HepG2 (cell line): ENCODE data around the gene STUB1. TPM values are rescaled to one million over a fixed set of nuclear protein-coding genes. Genes with fewer than 3 reads are reported as not detected.

Experiments used
- DNMT1 ChIP-seq: sonication (generic); formaldehyde crosslinking; IDR thresholded peaks from 2 replicates; pipeline ENCODE4 v1.5.1; 2020; ENCODE audit warnings: mild to moderate bottlenecking, missing genetic modification reagents
- HIVEP1 ChIP-seq: sonication (generic); formaldehyde crosslinking; IDR thresholded peaks from 2 replicates; pipeline ENCODE4 v1.4.0; 2020; ENCODE audit warnings: mild to moderate bottlenecking, missing genetic modification reagents
- HOXA9 ChIP-seq: sonication (generic); formaldehyde crosslinking; IDR thresholded peaks from 2 replicates; pipeline ENCODE4 v1.8.1; 2022; ENCODE audit warnings: missing genetic modification reagents, mild to moderate bottlenecking, moderate library complexity, borderline replicate concordance
- IRF9 ChIP-seq: sonication (generic); formaldehyde crosslinking; IDR thresholded peaks from 2 replicates; pipeline ENCODE4 v1.8.0; 2022; ENCODE audit warnings: missing genetic modification reagents, mild to moderate bottlenecking, borderline replicate concordance
- JARID2 ChIP-seq: sonication (generic); formaldehyde crosslinking; IDR thresholded peaks from 2 replicates; pipeline ENCODE4 v1.8.1; 2023; ENCODE audit warnings: missing genetic modification reagents, inconsistent platforms; ENCODE audit not compliant: insufficient replicate concordance
- JUNB ChIP-seq: sonication (generic); formaldehyde crosslinking; IDR thresholded peaks from 2 replicates; pipeline ENCODE4 v1.8.0; 2022; ENCODE audit warnings: missing genetic modification reagents, mild to moderate bottlenecking, borderline replicate concordance
- KDM5A ChIP-seq: fragments of 200-600 bp; sonication (generic); IDR thresholded peaks from 2 replicates; pipeline ENCODE4 v1.7.0; 2018; ENCODE audit warnings: antibody characterized with exemption, mild to moderate bottlenecking, low read length, borderline replicate concordance
- MIER3 ChIP-seq: IDR thresholded peaks from 2 replicates; pipeline ENCODE4 v1.6.1; 2016; ENCODE audit warnings: missing compliant biosample characterization, borderline replicate concordance
- MNT ChIP-seq: fragments of 450-650 bp; IDR thresholded peaks from 2 replicates; pipeline ENCODE4 v1.6.1; 2016
- RORA ChIP-seq: sonication (generic); formaldehyde crosslinking; IDR thresholded peaks from 2 replicates; pipeline ENCODE4 v1.5.0; 2020; ENCODE audit warnings: mild to moderate bottlenecking, missing genetic modification reagents, moderate library complexity
- SKIL ChIP-seq: sonication (generic); formaldehyde crosslinking; IDR thresholded peaks from 2 replicates; pipeline ENCODE4 v1.8.0; 2022; ENCODE audit warnings: missing genetic modification reagents, mild to moderate bottlenecking, moderate library complexity, borderline replicate concordance
- SYNCRIP ChIP-seq: fragments of 200-400 bp; formaldehyde crosslinking; IDR thresholded peaks from 2 replicates; pipeline ENCODE4 v1.6.1; 2018; ENCODE audit warnings: mild to moderate bottlenecking, low read depth, low read length; ENCODE audit not compliant: insufficient read depth
- ZNF296 ChIP-seq: sonication (generic); formaldehyde crosslinking; conservative IDR thresholded peaks from 2 replicates; pipeline ENCODE4 v1.5.0; 2020; ENCODE audit warnings: mild to moderate bottlenecking, missing genetic modification reagents
- ZNF639 ChIP-seq: conservative IDR thresholded peaks from 2 replicates; pipeline ENCODE4 v1.6.1; 2018; ENCODE audit warnings: missing genetic modification reagents
- ZNF768 ChIP-seq: sonication (generic); formaldehyde crosslinking; IDR thresholded peaks from 2 replicates; pipeline ENCODE4 v1.4.0; 2020; ENCODE audit warnings: missing genetic modification reagents
- ZNF775 ChIP-seq: sonication (generic); formaldehyde crosslinking; IDR thresholded peaks from 2 replicates; pipeline ENCODE4 v1.4.0; 2020; ENCODE audit warnings: missing genetic modification reagents, mild to moderate bottlenecking, moderate library complexity, borderline replicate concordance
- ZNF782 ChIP-seq: sonication (generic); formaldehyde crosslinking; IDR thresholded peaks from 2 replicates; pipeline ENCODE4 v1.4.0; 2020; ENCODE audit warnings: missing genetic modification reagents, mild to moderate bottlenecking, borderline replicate concordance
- ZNF790 ChIP-seq: sonication (generic); formaldehyde crosslinking; IDR thresholded peaks from 2 replicates; pipeline ENCODE4 v1.8.0; 2022; ENCODE audit warnings: missing genetic modification reagents, mild to moderate bottlenecking, borderline replicate concordance
- ZNF879 ChIP-seq: sonication (generic); formaldehyde crosslinking; IDR thresholded peaks from 2 replicates; pipeline ENCODE4 v1.8.1; 2023; ENCODE audit warnings: missing genetic modification reagents
- polyA plus RNA-seq, 8 experiments: library from polyadenylated mRNA; depleted of rRNA in 3 of 8; stranded (reverse) in 7 of 8; unstranded in 1 of 8; fragments of >200 nt; fragmentation: Illumina TruSeq in 4 of 8; extraction: Trizol in 4 of 8; gene quantifications; 2 replicates each; pipeline versions ENCODE4 v1.2.1 to v1.2.3, GENCODE V29; 2011 to 2016; ENCODE audit warnings: low read depth in 4 of 8, missing spikeins in 1 of 8, mixed read lengths in 1 of 8; ENCODE audit not compliant: insufficient read depth in 1 of 8
- total RNA-seq, 5 experiments: library from RNA; depleted of rRNA; stranded (reverse); fragments of >200 nt; fragmentation: Illumina TruSeq; extraction: Trizol; gene quantifications; 2 replicates each; pipeline ENCODE4 v1.2.3, GENCODE V29; 2016; ENCODE audit warnings: low read depth in 1 of 5
- TF ChIP-seq, protein P1 (sequence below): sonication (generic); formaldehyde crosslinking; IDR thresholded peaks from 2 replicates; pipeline ENCODE4 v1.4.0; 2020; ENCODE audit warnings: missing genetic modification reagents, borderline replicate concordance

Gene STUB1
- total and polyA plus RNA-seq, 2 of the 13 experiments (the other 11 are each of a cell fraction or from before 2014, with no cell fraction given), result 52.9 to 78.2 TPM

DNA sequence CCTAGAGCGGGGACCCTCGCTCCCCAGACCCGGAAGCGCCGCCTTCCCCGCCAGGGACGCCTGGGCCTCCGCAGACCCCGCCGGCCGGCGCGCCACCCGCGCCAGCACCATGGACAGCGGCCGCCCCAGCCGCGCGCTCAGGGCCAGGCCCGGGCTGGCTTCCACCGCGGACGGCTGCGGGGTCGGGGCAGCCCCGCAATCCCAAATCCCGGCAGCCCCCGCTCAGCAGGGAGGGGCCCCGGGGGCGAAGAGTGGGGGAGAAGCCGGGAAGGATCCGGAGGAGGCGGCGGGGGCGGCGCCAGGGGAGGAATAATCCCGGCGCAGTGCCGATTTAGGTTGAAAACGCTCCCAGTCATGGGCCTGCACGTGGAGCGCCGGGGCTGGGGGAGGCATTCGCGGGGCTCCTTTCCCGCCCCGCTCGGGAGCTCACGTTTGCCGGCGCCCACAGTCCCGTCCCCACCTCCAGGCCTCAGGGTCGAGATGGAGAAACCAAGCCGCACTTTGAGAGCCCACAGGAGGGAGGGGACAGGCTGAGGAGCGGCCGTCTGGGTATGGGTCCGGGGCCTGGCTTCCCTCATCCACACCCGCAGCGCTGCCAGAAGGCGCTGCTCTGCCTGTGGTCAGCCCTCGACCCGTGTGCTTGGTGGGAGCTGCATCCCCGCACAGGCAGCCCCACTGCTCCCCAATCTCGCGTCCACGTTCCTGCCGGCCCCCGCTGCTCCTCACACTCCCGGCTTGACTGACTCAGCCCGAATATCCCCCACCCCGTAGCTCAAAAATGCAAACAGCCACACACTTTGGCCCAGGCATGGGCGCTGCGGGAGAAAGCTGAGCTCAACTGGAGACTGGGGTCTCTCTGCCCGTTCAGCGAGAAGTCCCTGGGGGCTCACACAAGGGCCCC is 20.7 kb downstream of the STUB1 start (continued):
- TF ChIP-seq MNT (no peak), DNMT1 (CRISPR knock-in tag) (no peak), ZNF879 (CRISPR knock-in tag) (no peak), KDM5A (no peak), SKIL (CRISPR knock-in tag) (no peak), ZNF782 (CRISPR knock-in tag) (no peak), ZNF790 (CRISPR knock-in tag) (peak; percentile 58; the same call in 1 of the 2 replicates), MIER3 (CRISPR knock-in tag) (no peak), IRF9 (no peak), JARID2 (CRISPR knock-in tag) (no peak), RORA (CRISPR knock-in tag) (no peak), ZNF296 (CRISPR knock-in tag) (no peak), ZNF768 (CRISPR knock-in tag) (peak; percentile 57; the same call in 1 of the 2 replicates), HOXA9 (CRISPR knock-in tag) (peak; percentile 54; the same call in 1 of the 2 replicates), SYNCRIP (no peak), HIVEP1 (CRISPR knock-in tag) (no peak), JUNB (CRISPR knock-in tag) (0 out of 2 replicates have a peak, but pooled peaks have one; percentile 14), ZNF775 (CRISPR knock-in tag) (no peak), ZNF639 (CRISPR knock-in tag) (peak; percentile 50; the same call in 1 of the 2 replicates)
- TF ChIP-seq, protein P1, sequence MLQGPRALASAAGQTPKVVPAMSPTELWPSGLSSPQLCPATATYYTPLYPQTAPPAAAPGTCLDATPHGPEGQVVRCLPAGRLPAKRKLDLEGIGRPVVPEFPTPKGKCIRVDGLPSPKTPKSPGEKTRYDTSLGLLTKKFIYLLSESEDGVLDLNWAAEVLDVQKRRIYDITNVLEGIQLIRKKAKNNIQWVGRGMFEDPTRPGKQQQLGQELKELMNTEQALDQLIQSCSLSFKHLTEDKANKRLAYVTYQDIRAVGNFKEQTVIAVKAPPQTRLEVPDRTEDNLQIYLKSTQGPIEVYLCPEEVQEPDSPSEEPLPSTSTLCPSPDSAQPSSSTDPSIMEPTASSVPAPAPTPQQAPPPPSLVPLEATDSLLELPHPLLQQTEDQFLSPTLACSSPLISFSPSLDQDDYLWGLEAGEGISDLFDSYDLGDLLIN, result no peak
